ENCODE results near the gene PURB.

DNA sequence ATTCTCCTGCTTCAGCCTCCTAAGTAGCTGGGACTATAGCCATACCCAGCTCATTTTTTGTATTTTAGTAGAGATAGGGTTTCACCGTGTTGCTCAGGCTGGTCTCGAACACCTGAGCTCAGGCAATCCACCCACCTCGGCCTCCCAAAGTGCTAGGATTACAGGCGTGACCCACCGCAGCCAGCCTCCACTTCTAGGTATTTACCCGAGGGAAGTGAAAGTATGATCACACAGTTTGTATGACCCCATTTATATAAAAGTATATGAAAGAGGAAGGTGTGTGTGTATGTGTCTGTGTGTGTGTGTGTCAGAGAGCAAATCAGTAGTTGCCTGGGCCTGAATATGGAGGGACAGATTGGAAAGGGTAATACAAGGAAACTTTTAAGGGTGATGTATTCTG lies 2.0 kb upstream of the PURB start:
- no peak for TF ChIP-seq EZH2 (IDR thresholded peaks at IDR 0.05; ENCODE audit: insufficient read depth, poor library complexity, severe bottlenecking)
- no peak for TF ChIP-seq EZH2phosphoT487 (IDR thresholded peaks at IDR 0.05; ENCODE audit: insufficient read depth, low read depth)
